Right atrium auricular region (tissue), 2 donors: ENCODE results near the gene SLC35F6. TPM values are rescaled to one million over a fixed set of nuclear protein-coding genes. Genes with fewer than 3 reads are reported as not detected.

ENCODE experiments used
- DNase-seq: peaks from one replicate; pipeline ENCODE4 v3.0.0-alpha.2; 2019; ENCODE audit warnings: low spot score
- H3K27ac ChIP-seq, 2 donors: fragments of 200-600 bp; sonication (generic); 1 replicate in 1 of 2; 2 replicates in 1 of 2; pipeline ENCODE4 v1.5.1; 2016 to 2019
- H3K27me3 ChIP-seq, 2 donors: fragments of 200-600 bp; sonication (generic); one replicate each; pipeline versions ENCODE4 v1.5.1 to v1.6.0; 2017 to 2019
- H3K36me3 ChIP-seq: fragments of 200-600 bp; sonication (generic); one replicate; pipeline ENCODE4 v1.5.1; 2016
- H3K4me1 ChIP-seq, 2 donors: fragments of 200-600 bp; sonication (generic); one replicate each; pipeline versions ENCODE4 v1.5.1 to v1.6.0; 2017 to 2019
- H3K4me3 ChIP-seq, 2 donors: fragments of 200-600 bp; sonication (generic); 1 replicate in 1 of 2; 2 replicates in 1 of 2; pipeline ENCODE4 v1.5.1; 2017 to 2019; ENCODE audit warnings: mild to moderate bottlenecking in 1 of 2, moderate library complexity in 1 of 2
- H3K9me3 ChIP-seq, 2 donors: fragments of 200-600 bp; sonication (generic); one replicate each; pipeline ENCODE4 v1.5.1; 2019
- CTCF ChIP-seq, 2 donors: fragments of 200-600 bp; sonication (generic); IDR thresholded peaks; one replicate each; pipeline ENCODE4 v1.5.1; 2019; ENCODE audit warnings: antibody characterized with exemption in 2 of 2
- total RNA-seq, 2 donors: library from RNA; depleted of rRNA; stranded (reverse); fragments of >200 nt; gene quantifications; one replicate each; pipeline ENCODE4 v1.1.0, GENCODE V29; 2016

Gene SLC35F6
- total RNA-seq, 2 donors from 2014 or later: 34.2 to 55.7 TPM

GRCh38 chr2:26778098-26778497 is 14.0 kb downstream of the SLC35F6 start:
- Histone ChIP-seq H3K4me1 (peaks cover 0 to 19% of the 10 kb centered on the region in 2 donors), H3K27me3 (no peaks in the 10 kb centered on the region), H3K9me3 (no peaks in the 10 kb centered on the region), H3K4me3 (no peak overlapping the region), H3K36me3 (peaks cover 75% of the 10 kb centered on the region), H3K27ac (no peak overlapping the region)
- DNase-seq: no peak
- TF ChIP-seq CTCF (IDR thresholded peaks at IDR 0.05): no peak

GRCh38 chr2:26778507-26778906 is 14.4 kb downstream of the SLC35F6 start:
- Histone ChIP-seq H3K27me3 (no peaks in the 10 kb centered on the region), H3K36me3 (peaks cover 75% of the 10 kb centered on the region), H3K9me3 (no peaks in the 10 kb centered on the region), H3K27ac (no peak overlapping the region), H3K4me3 (no peak overlapping the region), H3K4me1 (peaks cover 0 to 15% of the 10 kb centered on the region in 2 donors)
- no peak for TF ChIP-seq CTCF (IDR thresholded peaks at IDR 0.05)
- DNase-seq: no peak

- Histone ChIP-seq H3K36me3 (peaks cover 62% of the 10 kb centered on the region), H3K9me3 (no peaks in the 10 kb centered on the region), H3K27ac (no peak overlapping the region), H3K4me3 (no peak overlapping the region), H3K27me3 (no peaks in the 10 kb centered on the region), H3K4me1 (peaks cover 0 to 4% of the 10 kb centered on the region in 2 donors)
- no peak for TF ChIP-seq CTCF (IDR thresholded peaks at IDR 0.05)
- DNase-seq: no peak
Observed at GRCh38 chr2:26780203-26780760, 16.2 kb downstream of the SLC35F6 start.

- H3K27ac ChIP-seq: no peak overlapping the region
Observed at GRCh38 chr2:26782876-26783704, 19.0 kb downstream of the SLC35F6 start.

GRCh38 chr2:26784570-26785234 is 20.6 kb downstream of the SLC35F6 start:
- Histone ChIP-seq H3K4me3 (peak overlapping the region in 1 of 2 donors; percentile 74), H3K36me3 (peaks cover 17% of the 10 kb centered on the region), H3K9me3 (no peaks in the 10 kb centered on the region), H3K27ac (no peak overlapping the region), H3K27me3 (no peaks in the 10 kb centered on the region), H3K4me1 (peaks cover 0 to 13% of the 10 kb centered on the region in 2 donors)
- TF ChIP-seq CTCF (IDR thresholded peaks at IDR 0.05): no peak
- DNase-seq: no peak

More at GRCh38 chr2:26782876-26783704, 19.0 kb downstream of the SLC35F6 start:
- no peak for TF ChIP-seq CTCF (IDR thresholded peaks at IDR 0.05)
- peaks cover 33% of the 10 kb centered on the region for H3K36me3 ChIP-seq
- DNase-seq: no peak
- peaks cover 0 to 13% of the 10 kb centered on the region in 2 donors for H3K4me1 ChIP-seq
- no peaks in the 10 kb centered on the region for H3K9me3 ChIP-seq
- no peaks in the 10 kb centered on the region for H3K27me3 ChIP-seq
- no peak overlapping the region for H3K4me3 ChIP-seq
